NCI-H187 (cell line): ENCODE data around the gene IL1R1.

Experiments
- DNase-seq, 2 experiments: peaks; one replicate each; lab custom pipeline; 2025; lab: John Stamatoyannopoulos, UW

The IL1R1 gene

GRCh38 chr2:102171946-102172345 is 29.4 kb downstream of the IL1R1 start:
- DNase-seq, result no peak

DNA sequence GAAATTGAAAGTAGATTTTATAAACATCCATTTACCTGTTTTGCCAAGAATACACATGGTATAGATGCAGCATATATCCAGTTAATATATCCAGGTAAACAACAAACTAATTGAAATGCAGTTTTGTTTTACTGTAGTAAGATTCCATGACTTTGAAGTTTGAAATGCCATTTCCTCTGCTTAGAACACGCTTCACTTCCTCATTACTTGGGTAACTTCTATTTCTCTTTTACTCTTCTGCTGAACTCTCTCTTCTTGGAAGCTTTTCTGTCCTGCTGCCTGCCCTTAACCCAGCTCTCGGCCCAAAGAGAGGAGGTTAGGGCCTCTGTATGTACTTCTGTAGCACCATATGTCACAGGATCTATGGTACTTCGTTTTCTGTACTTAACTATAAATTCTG is 30.2 kb downstream of the IL1R1 start:
- no peak for DNase-seq

DNA sequence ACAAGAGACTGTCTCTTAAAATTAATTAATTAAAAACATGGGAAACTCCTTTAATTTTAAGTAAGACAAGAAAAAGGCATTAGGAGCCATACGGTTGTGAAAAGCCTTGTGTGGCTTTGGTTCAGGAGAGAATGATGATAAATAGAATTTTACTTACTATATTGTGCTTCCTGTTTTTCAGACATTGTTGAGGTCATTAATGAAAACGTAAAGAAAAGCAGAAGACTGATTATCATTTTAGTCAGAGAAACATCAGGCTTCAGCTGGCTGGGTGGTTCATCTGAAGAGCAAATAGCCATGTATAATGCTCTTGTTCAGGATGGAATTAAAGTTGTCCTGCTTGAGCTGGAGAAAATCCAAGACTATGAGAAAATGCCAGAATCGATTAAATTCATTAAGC is 33.6 kb downstream of the IL1R1 start:
- no peak for DNase-seq

GRCh38 chr2:102177814-102178478 is 35.4 kb downstream of the IL1R1 start:
- DNase-seq, result no peak

- DNase-seq, result no peak
Observed at GRCh38 chr2:102179061-102179460, 36.5 kb downstream of the IL1R1 start.

DNA sequence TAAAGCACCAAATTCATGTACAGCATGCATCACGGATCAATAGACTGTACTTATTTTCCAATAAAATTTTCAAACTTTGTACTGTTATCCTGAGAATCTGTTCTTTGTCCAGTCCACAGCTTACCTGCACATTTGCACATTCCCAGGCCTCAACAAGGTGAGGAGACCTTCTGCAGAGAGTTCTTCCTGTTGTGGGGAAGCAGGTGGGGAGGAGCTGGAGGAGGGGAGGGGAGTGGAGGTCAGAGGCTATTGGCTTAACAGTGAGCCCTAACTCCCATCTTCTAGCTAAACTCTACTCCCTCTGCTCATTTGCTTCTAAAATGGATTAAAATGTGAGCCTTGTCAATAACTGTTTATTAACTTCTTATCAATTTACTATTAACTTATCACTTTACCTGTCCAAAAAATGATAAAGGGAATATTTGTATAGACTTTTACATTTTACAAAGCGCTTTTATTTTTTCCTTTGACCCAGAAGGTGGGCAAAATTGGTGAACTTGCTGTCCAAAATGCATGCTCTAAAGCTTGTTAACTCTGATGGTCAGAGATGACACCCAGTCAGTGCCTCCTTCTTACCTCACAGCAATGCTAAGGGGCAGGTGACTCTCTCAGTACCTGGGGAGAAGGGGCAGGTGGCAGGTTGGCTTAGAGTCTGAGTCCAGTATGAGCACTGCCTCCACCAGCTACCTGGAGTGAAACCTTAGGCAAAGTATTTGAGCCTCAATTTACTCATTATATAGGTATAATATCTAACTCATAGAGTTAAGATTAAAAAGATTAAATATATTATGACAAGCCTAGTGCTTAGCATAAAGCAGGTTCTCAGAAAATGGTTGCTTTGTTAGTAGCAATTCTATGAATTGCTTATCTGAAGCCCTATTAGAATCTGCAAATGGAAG is 37.5 kb downstream of the IL1R1 start:
- no peak for DNase-seq

DNA sequence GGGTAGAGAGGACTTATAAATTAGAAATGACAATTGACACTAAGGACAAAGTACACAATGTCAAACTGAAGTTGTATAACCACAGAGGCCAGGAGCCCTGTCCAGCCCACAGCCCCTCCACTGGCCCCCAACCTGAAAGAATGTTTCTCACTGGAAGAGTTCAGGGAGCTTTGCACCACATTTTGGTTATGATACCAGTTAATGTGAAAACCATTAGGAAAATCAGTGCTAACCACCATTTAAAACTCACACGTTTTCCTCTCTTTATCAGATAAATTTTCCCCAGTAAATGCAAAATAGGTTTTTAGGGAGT is 38.1 kb downstream of the IL1R1 start:
- no peak for DNase-seq

GRCh38 chr2:102181376-102181775 is 38.8 kb downstream of the IL1R1 start:
- no peak for DNase-seq

DNA sequence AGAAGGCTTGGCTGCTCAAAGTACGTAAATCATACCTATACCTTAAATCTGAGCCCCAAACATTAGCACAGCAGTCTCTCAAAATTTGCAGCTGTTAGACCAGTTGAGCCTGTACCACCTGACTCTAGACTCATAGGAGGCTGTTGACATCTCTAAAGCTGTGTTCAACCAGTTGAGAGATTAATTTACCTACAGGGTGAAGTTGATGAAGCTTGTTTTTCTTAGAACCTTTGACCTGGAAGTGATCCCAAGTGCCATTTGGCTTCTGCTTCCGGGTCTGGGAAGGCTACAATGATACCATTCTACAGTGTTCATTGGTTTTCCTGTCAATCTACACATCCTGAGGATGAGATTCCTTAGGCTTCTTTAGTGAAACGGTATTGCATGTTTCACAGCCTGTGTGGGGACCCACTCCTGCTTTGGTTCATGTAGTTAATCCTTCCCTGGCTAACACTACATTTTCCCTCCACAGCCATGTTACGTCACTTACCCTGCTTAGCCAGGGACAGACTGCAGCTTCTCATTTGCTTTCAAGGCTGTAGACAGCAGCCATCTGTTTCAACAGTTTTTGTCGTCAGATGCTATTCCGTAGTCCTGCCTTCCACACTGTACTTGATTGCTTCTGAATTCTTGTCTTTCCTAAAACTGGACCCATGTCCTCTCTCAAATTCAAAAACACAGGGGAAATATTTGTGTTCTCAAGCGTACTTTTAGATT is 39.5 kb downstream of the IL1R1 start:
- no peak for DNase-seq

DNA sequence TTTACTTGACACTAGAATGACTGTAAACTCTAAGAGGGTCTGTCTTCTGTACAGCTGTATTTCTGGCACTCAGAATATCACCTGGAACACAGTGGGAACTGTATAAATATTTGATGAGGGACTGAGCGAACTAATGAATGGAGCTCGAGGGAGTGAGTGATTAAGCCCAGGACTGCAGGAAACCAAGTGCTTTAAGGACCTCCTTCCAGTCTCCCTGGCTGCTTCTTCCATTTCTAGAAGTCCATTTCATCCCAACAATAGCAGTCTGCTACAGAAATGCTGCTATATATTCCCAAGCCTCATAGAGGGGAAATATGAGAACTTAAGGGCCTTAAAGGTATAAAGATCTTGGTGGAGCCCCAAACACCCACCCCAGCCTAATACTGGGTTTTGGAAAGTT is 41.5 kb downstream of the IL1R1 start:
- no peak for DNase-seq

GRCh38 chr2:102184568-102184967 is 42.0 kb downstream of the IL1R1 start:
- no peak for DNase-seq

DNA sequence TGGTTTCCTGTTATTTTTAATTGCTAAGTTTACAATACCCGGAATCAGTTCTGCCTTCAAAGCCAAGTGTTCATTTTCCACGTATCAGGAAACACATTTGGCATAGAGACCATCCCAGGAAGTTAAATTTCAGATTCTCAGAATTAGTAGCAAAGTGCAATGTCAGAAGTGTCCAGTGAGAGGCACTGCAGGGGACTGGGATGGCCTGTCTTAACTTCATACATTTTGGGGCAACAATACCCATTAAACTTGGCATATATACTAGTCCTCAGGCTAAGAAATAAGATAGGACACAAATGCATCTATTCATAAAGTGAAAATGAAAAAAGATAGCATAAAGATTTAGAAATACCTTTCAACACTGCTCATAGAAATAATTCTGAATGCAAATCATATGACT is 42.8 kb downstream of the IL1R1 start:
- no peak for DNase-seq

GRCh38 chr2:102186791-102187495 is 44.4 kb downstream of the IL1R1 start, which contains the start of gene IL1RL2:
Gene IL1RL2, plus strand, starts transcription at chr2:102187023. Its CDS starts 845 bp downstream, at chr2:102187868.
- DNase-seq, result no peak

DNA sequence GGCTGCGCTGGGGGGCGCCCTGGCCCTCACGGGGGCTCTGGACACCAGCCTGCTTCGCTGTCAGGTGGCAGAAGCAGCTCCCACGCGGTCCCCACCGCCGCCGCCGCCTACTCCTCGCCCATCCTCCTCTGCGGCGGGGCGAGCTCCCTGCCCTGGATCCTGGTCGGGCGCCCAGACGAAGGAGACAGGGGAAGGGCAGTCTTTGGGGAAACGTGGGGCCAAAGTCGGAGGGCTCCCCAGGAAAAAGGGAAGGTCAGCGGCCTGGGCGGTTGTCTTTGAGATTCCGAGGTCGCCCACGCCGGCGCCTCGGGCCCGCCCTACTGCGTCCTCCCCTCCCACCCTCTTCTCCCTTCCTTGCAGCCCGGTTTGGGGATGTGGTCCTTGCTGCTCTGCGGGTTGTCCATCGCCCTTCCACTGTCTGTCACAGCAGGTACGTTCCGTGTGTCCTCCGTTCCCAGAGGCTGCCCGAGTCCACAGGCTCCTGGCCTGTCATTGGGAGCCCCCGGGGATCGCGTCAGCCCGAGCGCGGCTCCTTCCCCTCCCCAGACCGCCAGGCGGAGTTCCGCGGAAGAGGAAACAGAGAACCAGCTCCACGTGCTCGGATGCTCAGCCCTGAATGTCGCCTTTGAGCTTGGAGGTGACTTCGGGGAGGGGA is 45.1 kb downstream of the IL1R1 start:
- no peak for DNase-seq

DNA sequence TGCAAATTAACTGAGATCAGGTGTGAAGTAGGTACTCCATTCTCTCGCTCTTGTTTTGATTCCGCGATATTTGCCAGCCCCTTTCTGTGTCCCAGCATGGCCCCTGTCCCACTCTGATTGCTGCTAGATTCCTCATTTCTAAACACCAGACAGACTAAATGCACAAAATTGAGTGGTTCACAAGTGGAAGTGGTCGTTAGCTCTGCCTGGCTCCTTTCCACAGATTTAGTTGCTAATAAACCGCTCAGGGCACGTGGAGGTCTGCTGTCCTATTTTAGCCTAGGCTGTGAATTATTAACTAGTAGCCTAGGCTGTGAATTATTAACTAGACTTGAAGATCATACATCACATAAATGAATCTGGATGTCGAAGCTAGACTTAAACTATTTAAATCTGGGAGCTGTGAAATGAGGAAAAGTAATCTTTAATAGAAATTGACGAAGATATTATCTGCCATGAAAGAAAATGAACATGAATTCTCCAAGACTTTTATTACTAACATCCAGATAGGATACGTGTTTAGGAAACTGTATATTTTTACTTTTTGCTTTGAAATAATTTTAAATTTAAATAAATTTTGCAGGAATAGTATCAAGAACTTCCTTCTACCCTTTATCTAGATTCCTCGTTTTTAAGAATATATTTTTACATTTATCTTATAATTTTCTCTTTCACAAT is 48.0 kb downstream of the IL1R1 start:
- no peak for DNase-seq

- DNase-seq, result no peak
Observed at GRCh38 chr2:102191501-102191900, 49.0 kb downstream of the IL1R1 start.

GRCh38 chr2:102193074-102193473 is 50.5 kb downstream of the IL1R1 start:
- no peak for DNase-seq

DNA sequence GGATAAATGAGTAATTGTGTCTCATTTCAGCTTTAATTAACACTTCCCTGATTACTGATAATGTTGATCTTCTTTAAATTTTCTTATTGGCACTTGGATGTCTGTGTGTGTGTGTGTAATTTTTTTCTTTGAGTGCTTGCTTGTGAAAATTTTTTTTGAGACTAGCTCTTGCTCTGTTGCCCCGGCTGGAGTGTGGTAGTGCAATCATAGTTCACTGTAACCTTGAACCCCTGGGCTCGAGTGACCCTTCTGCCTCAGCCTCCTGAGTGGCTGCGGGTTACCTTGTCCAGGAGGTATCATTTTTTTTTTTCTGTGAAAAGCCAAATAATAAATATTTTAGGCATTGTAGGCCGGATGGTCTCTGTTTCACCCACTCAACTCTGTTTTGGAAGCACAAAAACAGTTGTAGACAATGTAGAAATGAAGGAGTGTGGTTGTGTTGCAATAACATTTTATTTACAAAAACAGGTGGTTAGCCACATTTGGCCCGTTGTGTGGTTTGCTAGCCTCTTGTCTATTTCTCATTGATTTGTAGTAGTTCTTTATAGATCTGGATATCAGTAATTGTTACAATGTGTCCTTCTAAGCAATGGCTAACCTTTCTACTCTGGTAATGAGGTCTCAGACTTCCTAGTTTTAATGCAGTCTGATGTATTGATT is 52.2 kb downstream of the IL1R1 start:
- no peak for DNase-seq

DNA sequence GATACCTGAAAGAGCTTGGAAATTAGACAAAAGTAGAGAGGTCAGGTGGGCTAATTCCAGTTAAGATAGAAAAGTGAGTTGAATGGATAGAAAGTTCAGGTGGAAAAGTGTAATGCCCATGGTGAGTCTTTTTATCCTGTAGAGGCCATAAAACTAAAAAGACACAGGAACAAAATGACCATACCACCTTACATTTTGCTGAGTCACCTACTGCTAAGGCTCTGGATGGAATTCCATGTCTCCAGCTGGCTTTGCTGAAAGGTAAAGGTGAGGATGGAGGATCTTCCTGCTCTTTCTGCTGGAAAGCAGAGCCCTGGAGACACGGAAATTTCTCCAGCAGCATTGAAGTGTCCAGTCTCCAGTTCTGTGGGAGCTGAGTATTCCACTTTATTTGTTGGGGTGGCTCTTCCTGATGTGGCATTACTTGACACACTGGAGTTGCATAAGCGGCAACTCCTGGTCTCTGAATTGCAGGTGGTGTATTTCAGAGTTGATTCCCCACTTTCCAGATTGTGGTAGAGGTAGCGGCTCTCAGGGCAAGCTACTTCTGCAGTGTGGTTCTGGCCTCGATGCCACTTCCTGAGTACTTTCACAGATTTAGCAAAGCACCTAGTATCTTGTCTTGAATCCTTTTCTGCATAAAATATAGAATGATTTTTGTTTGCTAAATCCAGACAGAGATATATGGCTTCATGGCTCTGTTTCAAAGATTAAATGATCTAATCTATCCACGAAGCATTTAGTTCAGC is 55.0 kb downstream of the IL1R1 start:
- DNase-seq, result no peak

DNA sequence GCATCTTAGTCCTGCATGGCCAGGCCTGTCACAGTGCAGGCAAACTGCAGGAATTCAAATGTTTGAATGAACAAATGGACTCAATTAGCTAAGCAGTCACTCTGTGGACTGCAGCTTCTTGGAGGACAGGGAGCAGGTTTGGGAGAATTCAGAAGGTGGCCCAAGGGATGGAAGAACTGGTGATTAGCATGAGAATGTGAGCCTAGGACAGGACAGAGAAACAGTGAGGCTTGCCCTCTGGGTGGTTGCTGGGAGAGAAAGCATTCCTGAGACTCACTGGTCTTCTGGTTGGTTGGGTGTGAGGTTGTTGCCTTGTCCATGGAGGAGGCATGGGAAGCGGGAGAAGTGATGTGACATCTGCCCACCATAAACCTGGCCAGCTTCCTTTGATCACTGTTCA is 58.0 kb downstream of the IL1R1 start:
- no peak for DNase-seq
